ENCODE results near the gene KCP.
A peak's percentile ranks its signal among the peaks of the same experiment; 100 is the strongest.

The KCP gene

DNA sequence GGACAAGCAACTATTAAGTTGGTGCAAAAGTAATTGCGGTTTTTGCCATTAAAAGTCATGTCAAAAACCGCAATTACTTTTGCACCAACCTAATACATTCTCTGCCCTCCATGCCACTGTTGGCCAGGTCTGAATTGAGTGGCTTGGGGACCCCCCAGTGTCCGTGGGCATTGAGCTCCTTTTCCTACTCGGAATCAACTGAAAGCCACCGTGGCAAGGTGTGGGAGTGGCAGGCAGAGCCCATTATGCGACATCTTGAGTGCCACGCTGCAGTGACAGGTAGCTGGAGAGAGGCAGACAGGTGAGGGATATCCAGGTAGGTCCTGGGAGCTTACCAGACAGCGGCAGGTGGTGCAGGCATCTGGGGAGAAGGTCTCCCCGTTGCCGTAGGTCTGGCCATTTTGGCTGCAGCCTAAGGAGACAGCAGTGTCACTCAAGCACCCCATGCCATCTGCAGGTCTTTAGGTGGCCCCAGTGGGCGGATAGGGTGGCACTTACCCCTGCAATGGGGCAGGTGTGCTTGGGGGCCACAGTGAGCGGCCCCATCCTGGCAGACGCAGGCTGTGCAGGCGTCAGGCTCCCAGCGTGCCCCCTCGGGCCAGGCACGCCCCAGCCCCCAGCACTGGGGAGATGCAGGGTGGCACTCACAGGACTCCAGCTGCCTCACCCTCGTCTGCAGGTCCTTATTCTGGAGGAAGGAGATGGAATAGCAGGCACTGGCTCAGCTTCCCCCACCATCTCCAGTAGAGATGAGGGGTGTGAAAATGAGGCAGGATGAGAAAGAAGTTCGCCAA lies 3.5 kb downstream of the KCP start:
- TF ChIP-seq, protein P1, sequence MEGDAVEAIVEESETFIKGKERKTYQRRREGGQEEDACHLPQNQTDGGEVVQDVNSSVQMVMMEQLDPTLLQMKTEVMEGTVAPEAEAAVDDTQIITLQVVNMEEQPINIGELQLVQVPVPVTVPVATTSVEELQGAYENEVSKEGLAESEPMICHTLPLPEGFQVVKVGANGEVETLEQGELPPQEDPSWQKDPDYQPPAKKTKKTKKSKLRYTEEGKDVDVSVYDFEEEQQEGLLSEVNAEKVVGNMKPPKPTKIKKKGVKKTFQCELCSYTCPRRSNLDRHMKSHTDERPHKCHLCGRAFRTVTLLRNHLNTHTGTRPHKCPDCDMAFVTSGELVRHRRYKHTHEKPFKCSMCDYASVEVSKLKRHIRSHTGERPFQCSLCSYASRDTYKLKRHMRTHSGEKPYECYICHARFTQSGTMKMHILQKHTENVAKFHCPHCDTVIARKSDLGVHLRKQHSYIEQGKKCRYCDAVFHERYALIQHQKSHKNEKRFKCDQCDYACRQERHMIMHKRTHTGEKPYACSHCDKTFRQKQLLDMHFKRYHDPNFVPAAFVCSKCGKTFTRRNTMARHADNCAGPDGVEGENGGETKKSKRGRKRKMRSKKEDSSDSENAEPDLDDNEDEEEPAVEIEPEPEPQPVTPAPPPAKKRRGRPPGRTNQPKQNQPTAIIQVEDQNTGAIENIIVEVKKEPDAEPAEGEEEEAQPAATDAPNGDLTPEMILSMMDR (IDR thresholded peaks at IDR 0.05) = no peak
- Histone ChIP-seq H3K4me3 (no peak overlapping the region), H3K27ac (no peak overlapping the region)
- DNase-seq (ENCODE audit: low spot score) = peak; percentile 69

DNA sequence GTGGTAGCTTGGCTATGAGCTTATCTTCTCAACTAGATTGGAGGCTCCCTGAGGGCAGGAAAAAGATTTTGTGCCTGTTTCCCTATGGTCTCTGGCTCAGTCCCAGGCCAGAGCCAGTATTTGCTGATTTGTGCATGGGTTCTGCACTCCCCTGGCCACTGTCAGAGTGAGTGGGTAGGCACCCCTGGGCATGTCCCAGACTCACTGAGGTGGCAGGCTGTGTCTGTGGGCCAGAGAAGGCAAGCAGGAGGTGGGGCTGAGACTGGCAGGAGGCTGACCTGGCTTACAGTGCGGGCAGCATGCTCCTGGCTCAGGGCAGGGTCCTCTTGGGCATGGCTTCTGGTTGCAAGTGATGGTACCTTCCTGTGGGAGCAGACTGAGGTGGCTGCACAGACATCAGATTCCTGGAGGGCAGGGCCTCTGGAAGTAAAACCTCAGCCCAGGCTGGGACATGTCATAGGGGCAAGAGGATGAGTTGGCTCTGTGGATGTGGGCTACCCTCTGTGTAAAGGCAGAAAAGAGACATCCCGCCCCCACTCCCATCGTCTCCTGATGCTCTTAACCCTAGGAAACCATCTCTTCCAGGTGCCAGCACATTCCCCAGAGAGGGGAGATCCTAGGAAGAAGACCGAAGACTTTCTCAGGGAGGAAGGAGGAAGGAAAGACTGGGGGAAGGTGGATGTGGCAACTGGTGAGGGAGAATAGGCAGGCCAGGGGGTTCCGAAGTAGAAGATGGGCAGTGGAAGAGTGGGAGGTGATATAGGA lies 4.3 kb downstream of the KCP start:
- Histone ChIP-seq H3K27ac (no peak overlapping the region), H3K4me3 (no peak overlapping the region)
- no peak for DNase-seq (ENCODE audit: low spot score)
- TF ChIP-seq, protein P1 (IDR thresholded peaks at IDR 0.05) = no peak

DNA sequence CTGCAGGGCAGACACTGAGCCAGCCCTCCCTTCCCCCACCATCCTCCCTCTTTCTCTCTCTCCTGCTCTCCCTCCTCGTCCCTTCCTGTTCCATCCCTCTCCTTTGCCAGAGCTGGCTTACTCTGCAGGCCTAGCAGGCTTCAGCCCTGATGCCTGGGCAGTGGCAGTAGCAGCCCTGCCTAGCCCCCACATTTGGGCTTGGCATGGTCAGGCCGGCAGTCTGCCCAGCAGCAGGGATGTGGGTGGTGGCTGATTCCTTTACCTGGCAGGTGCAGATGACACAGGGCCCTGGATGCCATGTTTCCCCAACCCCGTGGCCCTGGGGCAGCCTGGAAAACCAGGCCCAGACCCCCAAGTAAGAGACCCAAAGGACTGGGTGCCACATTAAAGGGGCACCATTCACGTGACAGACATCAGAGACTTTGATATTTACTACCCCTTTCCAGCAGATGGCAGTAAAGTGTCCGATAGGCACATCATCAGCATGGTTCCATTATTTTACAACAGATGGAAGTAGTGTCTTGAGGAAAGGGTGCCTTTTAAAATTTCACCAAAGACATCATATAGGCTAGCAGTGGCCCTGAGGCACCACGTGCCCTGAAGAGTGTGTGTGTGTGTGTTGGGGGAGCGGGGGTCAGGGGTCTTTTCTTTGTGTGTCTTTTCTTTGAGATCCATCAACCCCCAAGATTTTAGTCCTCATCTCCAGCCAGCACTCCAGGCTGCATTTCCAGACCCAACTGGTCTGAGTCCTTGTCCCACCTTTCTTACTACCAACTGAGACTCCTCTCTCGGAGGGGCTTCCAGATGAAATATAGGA lies 5.9 kb downstream of the KCP start:
- TF ChIP-seq, protein P1 (IDR thresholded peaks at IDR 0.05) = peak; percentile 27
- H3K27ac ChIP-seq = no peak overlapping the region
- no peak overlapping the region for H3K4me3 ChIP-seq
- no peak for DNase-seq (ENCODE audit: low spot score)

DNA sequence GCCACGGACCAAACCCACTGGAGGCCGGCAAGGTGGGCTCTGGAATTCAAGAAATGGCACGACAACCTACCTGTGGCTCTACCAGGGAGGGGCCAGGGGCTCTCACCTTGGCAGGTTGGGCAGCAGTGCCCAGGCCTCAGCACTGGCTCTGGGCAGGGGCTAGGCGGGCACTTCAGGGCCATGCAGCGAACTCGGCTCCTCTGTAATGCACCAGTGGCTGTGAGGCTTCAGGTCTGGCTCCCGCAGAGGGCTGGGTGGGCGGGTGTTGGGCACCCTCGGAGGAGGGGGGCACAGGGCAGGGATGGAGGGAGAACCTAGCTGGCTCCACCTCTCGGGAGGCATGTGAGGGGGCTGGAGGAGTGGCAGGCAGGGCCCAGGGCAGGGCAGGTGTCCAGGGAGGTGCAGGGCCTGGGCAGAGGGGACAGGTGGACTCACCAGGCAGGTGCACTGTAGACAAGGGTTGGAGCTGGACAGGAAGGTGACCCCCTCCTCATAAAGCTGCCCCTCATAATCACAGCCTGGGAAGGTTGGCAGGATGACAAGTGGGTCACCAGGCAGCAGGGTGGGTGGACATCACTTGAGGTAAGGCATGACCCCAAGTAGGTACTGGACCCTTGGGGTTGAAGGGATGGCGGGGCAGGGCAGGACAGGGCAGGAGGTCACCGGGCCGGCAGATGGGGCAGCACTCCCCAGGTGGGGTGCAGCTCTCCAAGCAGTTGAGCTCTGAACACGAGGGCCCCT lies 6.7 kb downstream of the KCP start:
- Histone ChIP-seq H3K27ac (no peak overlapping the region), H3K4me3 (no peak overlapping the region)
- TF ChIP-seq, protein P1 (IDR thresholded peaks at IDR 0.05) = no peak
- DNase-seq (ENCODE audit: low spot score) = no peak

DNA sequence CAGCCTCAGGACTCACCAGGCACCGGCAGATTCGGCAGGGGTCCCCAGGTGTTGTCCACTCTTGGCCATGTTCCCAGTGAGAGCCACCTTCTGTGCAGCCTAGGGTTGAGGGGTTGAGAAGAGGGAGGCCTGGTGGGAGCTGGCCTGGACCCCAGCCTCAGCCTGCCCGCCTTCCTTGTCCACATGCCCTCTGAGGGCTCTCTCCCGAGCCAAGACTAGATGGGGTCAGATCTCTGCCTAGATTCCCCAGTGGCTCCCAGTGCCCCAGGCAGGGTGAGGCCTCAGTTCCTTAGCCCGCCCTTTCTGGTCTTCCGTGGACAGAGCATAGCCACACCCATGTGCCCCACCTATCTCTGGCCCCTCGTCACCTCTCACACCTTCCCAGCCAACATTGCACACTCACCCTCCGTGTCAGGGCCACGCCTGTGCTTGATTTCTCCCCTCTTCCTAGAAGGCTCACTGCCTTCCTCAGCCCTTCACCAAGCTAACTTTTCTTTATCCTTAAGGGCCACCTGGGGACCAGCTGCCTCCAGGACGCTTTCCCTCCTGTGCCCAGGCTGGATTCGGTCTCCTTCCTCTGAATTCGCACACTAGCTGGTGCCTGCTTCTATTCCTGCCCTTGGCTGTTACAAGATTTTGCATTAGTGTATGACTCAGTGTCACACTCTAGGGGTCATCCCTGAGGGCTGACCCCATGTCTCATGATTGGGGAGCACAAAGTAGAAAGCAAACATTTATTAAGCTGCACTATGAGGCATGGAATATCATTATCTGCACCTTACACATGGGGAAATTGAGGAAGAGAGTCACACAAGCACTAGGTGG lies 7.5 kb downstream of the KCP start:
- DNase-seq (ENCODE audit: low spot score) = no peak
- no peak overlapping the region for H3K4me3 ChIP-seq
- TF ChIP-seq, protein P1 (IDR thresholded peaks at IDR 0.05) = no peak
- no peak overlapping the region for H3K27ac ChIP-seq

DNA sequence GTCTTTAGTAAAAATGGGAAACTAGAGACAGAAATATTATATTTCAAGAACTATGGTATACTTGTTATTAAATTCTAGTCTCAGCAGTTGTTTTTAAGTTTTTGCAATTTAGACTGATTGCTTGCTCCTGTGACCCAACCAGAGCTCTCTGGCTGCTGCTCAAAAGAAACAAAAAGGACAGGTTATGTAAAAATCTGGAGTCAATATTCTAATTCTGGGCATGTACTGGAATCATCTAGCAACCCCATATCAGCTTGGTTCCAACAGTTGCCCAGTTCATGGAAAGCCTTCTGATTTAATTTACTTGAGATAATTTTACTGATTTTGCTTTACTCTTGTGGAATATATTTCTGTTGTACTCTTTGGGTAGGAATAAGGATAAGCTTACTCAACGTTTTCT lies 10.3 kb downstream of the KCP start:
- no peak overlapping the region for H3K27ac ChIP-seq
- DNase-seq (ENCODE audit: low spot score) = no peak
- TF ChIP-seq, protein P1 (IDR thresholded peaks at IDR 0.05) = no peak
- H3K4me3 ChIP-seq = no peak overlapping the region

All from coronary artery (tissue), 2 donors.